CD8-positive, alpha-beta memory T cell (primary cell): Measurements from ENCODE around the gene SLC10A3. TPM values are rescaled to one million over a fixed set of nuclear protein-coding genes. Genes with fewer than 3 reads are reported as not detected.
"Not testable (repeated sequence)": the region's sequence is repeated elsewhere in the genome, so short reads cannot be mapped to it uniquely, and the experiment has no call there.

Experiments
- CTCF ChIA-PET: fragments of 350-600 bp; sonication (Branson Sonifier 250); formaldehyde crosslinking; loops from one replicate; lab custom pipeline; 2021; ENCODE audit warnings: antibody characterized with exemption; lab: Charles Lee
- POLR2A ChIA-PET: fragments of 350-600 bp; sonication (Branson Sonifier 250); formaldehyde crosslinking; loops from one replicate; lab custom pipeline; 2021; ENCODE audit warnings: antibody characterized with exemption; lab: Charles Lee
- DNase-seq, 5 donors: peaks; one replicate each; pipeline versions ENCODE4 v3.0.0 to v3.0.0-alpha.2; 2020 to 2022; ENCODE audit warnings: mixed read lengths in 1 of 5
- H3K27ac ChIP-seq: one replicate; pipeline ENCODE4 v1.7.0; 2013; ENCODE audit warnings: low read depth, mild to moderate bottlenecking, low read length, moderate library complexity
- H3K27me3 ChIP-seq: 2 replicates; pipeline ENCODE4 v1.7.0; 2013; ENCODE audit warnings: low read length, mild to moderate bottlenecking; ENCODE audit not compliant: insufficient read depth, poor library complexity, severe bottlenecking
- H3K36me3 ChIP-seq: 2 replicates; pipeline ENCODE4 v1.7.0; 2013; ENCODE audit warnings: mild to moderate bottlenecking, low read length, moderate library complexity; ENCODE audit not compliant: insufficient read depth
- H3K4me1 ChIP-seq: 2 replicates; pipeline ENCODE4 v1.7.0; 2013; ENCODE audit warnings: mild to moderate bottlenecking, low read length, moderate library complexity; ENCODE audit not compliant: insufficient read depth
- H3K4me3 ChIP-seq: 2 replicates; pipeline ENCODE4 v1.7.0; 2013; ENCODE audit warnings: mild to moderate bottlenecking, low read length
- H3K9me3 ChIP-seq: 2 replicates; pipeline ENCODE4 v1.7.0; 2013; ENCODE audit warnings: mild to moderate bottlenecking, low read length
- H3K27ac Mint-ChIP-seq, 8 donors: one replicate each; pipeline ENCODE4 v1.8.0; 2020 to 2021; ENCODE audit warnings: mixed read lengths in 8 of 8, mild to moderate bottlenecking in 6 of 8, inconsistent platforms in 3 of 8, moderate library complexity in 3 of 8
- H3K27me3 Mint-ChIP-seq, 2 donors: one replicate each; pipeline ENCODE4 v1.8.0; 2020 to 2021; ENCODE audit warnings: mixed read lengths in 2 of 2, mild to moderate bottlenecking in 1 of 2, moderate library complexity in 1 of 2
- H3K36me3 Mint-ChIP-seq, 3 donors: one replicate each; pipeline ENCODE4 v1.8.0; 2020 to 2021; ENCODE audit warnings: mixed read lengths in 3 of 3, inconsistent platforms in 1 of 3, mild to moderate bottlenecking in 1 of 3
- H3K4me1 Mint-ChIP-seq, 3 donors: one replicate each; pipeline ENCODE4 v1.8.0; 2020 to 2021; ENCODE audit warnings: mixed read lengths in 3 of 3, inconsistent platforms in 1 of 3, mild to moderate bottlenecking in 1 of 3
- H3K4me3 Mint-ChIP-seq, 7 donors: one replicate each; pipeline ENCODE4 v1.8.0; 2020 to 2021; ENCODE audit warnings: mixed read lengths in 7 of 7, mild to moderate bottlenecking in 6 of 7, moderate library complexity in 4 of 7, inconsistent platforms in 2 of 7
- H3K9me3 Mint-ChIP-seq, 5 donors: one replicate each; pipeline ENCODE4 v1.8.0; 2020 to 2022; ENCODE audit warnings: mixed read lengths in 5 of 5, mild to moderate bottlenecking in 3 of 5, moderate library complexity in 2 of 5, inconsistent platforms in 1 of 5
- polyA plus RNA-seq: library from polyadenylated mRNA; unstranded; fragments of 300-500 nt; fragmentation: Illumina TruSeq; gene quantifications from one replicate; pipeline ENCODE4 v1.2.3, GENCODE V29; 2021
- total RNA-seq, 2 experiments: library from RNA; stranded (reverse); gene quantifications; one replicate each; pipeline ENCODE4 v1.2.3, GENCODE V29; 2021

SLC10A3 gene
- total and polyA plus RNA-seq, 3 experiments from 2014 or later, result 40.8 to 81.0 (median 45.7) TPM

- Mint-ChIP-seq H3K9me3 (peaks cover 0 to 2% (median 0%) of the 10 kb centered on the region in 5 donors), H3K4me3 (no peak overlapping the region), H3K36me3 (peaks cover 6 to 32% (median 9%) of the 10 kb centered on the region in 3 donors), H3K27me3 (peaks cover 0 to 1% of the 10 kb centered on the region in 2 donors), H3K4me1 (peaks cover 12 to 16% (median 14%) of the 10 kb centered on the region in 3 donors), H3K27ac (no peak overlapping the region)
- Histone ChIP-seq H3K4me1 (peaks cover 10% of the 10 kb centered on the region), H3K27ac (no peak overlapping the region), H3K27me3 (no peaks in the 10 kb centered on the region), H3K9me3 (no peaks in the 10 kb centered on the region), H3K36me3 (peaks cover 4% of the 10 kb centered on the region), H3K4me3 (no peak overlapping the region)
- ChIA-PET POLR2A (no interaction called here), CTCF (no interaction called here)
- no peak for DNase-seq
Measured at GRCh38 chrX:154507673-154508383, 17.4 kb upstream of the SLC10A3 start.

- Mint-ChIP-seq H3K4me3 (no peak overlapping the region), H3K27me3 (peaks cover 0 to 1% of the 10 kb centered on the region in 2 donors), H3K4me1 (peaks cover 9 to 11% (median 10%) of the 10 kb centered on the region in 3 donors), H3K27ac (peak overlapping the region in 1 of 8 donors; percentile 85), H3K36me3 (peaks cover 6 to 32% (median 9%) of the 10 kb centered on the region in 3 donors), H3K9me3 (peaks cover 0 to 2% (median 0%) of the 10 kb centered on the region in 5 donors)
- H3K9me3 ChIP-seq, result no peaks in the 10 kb centered on the region
- peaks cover 8% of the 10 kb centered on the region for H3K4me1 ChIP-seq
- DNase-seq, result no peak
- POLR2A ChIA-PET, result no interaction called here
- H3K36me3 ChIP-seq, result peaks cover 4% of the 10 kb centered on the region
- H3K27ac ChIP-seq, result no peak overlapping the region
- no peak overlapping the region for H3K4me3 ChIP-seq
- CTCF ChIA-PET, result no interaction called here
- no peaks in the 10 kb centered on the region for H3K27me3 ChIP-seq
Measured at GRCh38 chrX:154506483-154507332, 16.3 kb upstream of the SLC10A3 start.

- POLR2A ChIA-PET, result no interaction called here
Measured at GRCh38 chrX:154505734-154506133, 15.3 kb upstream of the SLC10A3 start.

GRCh38 chrX:154502989-154503388 lies 12.6 kb upstream of the SLC10A3 start:
- H3K4me3 ChIP-seq, result no peak overlapping the region
- H3K4me3 Mint-ChIP-seq, result no peak overlapping the region
- ChIA-PET POLR2A (interaction anchor here (0.7 kb wide), 1 partner anchor 8 kb away, joined by 8 read pairs; no protein-coding TSS in a partner anchor), CTCF (no interaction called here)
- H3K36me3 Mint-ChIP-seq, result peaks cover 0 to 13% (median 0%) of the 10 kb centered on the region in 3 donors
- H3K4me1 ChIP-seq, result no peaks in the 10 kb centered on the region
- no peak overlapping the region for H3K27ac Mint-ChIP-seq
- H3K36me3 ChIP-seq, result peaks cover 4% of the 10 kb centered on the region
- peaks cover 0 to 1% of the 10 kb centered on the region in 2 donors for H3K27me3 Mint-ChIP-seq
- H3K27ac ChIP-seq, result no peak overlapping the region
- no peak for DNase-seq
- H3K4me1 Mint-ChIP-seq, result no peaks in the 10 kb centered on the region
- no peaks in the 10 kb centered on the region for H3K9me3 Mint-ChIP-seq
- no peaks in the 10 kb centered on the region for H3K27me3 ChIP-seq
- no peaks in the 10 kb centered on the region for H3K9me3 ChIP-seq

More at GRCh38 chrX:154505734-154506133, 15.3 kb upstream of the SLC10A3 start:
- Mint-ChIP-seq H3K4me1 (peaks cover under 1 to 1% (median under 1%) of the 10 kb centered on the region in 3 donors), H3K27me3 (peaks cover 0 to 1% of the 10 kb centered on the region in 2 donors), H3K4me3 (no peak overlapping the region), H3K36me3 (peaks cover 6 to 29% (median 7%) of the 10 kb centered on the region in 3 donors), H3K9me3 (peaks cover 0 to 2% (median 0%) of the 10 kb centered on the region in 5 donors), H3K27ac (no peak overlapping the region)
- Histone ChIP-seq H3K4me3 (no peak overlapping the region), H3K27ac (no peak overlapping the region), H3K27me3 (no peaks in the 10 kb centered on the region), H3K9me3 (no peaks in the 10 kb centered on the region), H3K36me3 (peaks cover 4% of the 10 kb centered on the region), H3K4me1 (no peaks in the 10 kb centered on the region)
- DNase-seq, result no peak
- CTCF ChIA-PET, result no interaction called here

- no peaks in the 10 kb centered on the region for H3K9me3 Mint-ChIP-seq
- Histone ChIP-seq H3K4me1 (no peaks in the 10 kb centered on the region), H3K4me3 (no peak overlapping the region), H3K9me3 (no peaks in the 10 kb centered on the region), H3K27ac (no peak overlapping the region), H3K36me3 (peaks cover 4% of the 10 kb centered on the region), H3K27me3 (no peaks in the 10 kb centered on the region)
- POLR2A ChIA-PET, result interaction anchor here (0.7 kb wide), 1 partner anchor 9 kb away, joined by 8 read pairs; no protein-coding TSS in a partner anchor
- H3K4me3 Mint-ChIP-seq, result no peak overlapping the region
- no peaks in the 10 kb centered on the region for H3K4me1 Mint-ChIP-seq
- H3K27ac Mint-ChIP-seq, result no peak overlapping the region
- peaks cover 0 to 13% (median 0%) of the 10 kb centered on the region in 3 donors for H3K36me3 Mint-ChIP-seq
- DNase-seq, result no peak
- H3K27me3 Mint-ChIP-seq, result peaks cover 0 to 1% of the 10 kb centered on the region in 2 donors
- CTCF ChIA-PET, result no interaction called here
Measured at GRCh38 chrX:154502098-154502497, 11.7 kb upstream of the SLC10A3 start.

GRCh38 chrX:154501423-154501822 lies 11.0 kb upstream of the SLC10A3 start:
- H3K27me3 Mint-ChIP-seq, CTCF ChIA-PET, H3K9me3 Mint-ChIP-seq, H3K36me3 ChIP-seq, H3K27ac Mint-ChIP-seq, H3K36me3 Mint-ChIP-seq, DNase-seq, H3K4me3 Mint-ChIP-seq, H3K27me3 ChIP-seq, H3K4me1 Mint-ChIP-seq, H3K4me1 ChIP-seq, H3K27ac ChIP-seq, POLR2A ChIA-PET, H3K9me3 ChIP-seq, H3K4me3 ChIP-seq: not testable (repeated sequence)

GRCh38 chrX:154496591-154497137 lies 6.2 kb upstream of the SLC10A3 start:
- H3K36me3 ChIP-seq, DNase-seq: not testable (repeated sequence)
- POLR2A ChIA-PET, result interaction anchor here (0.6 to 0.7 kb wide), 2 partner anchors 11 to 28 kb away, joined by 3 read pairs; no protein-coding TSS in a partner anchor

More at GRCh38 chrX:154496591-154497137, 6.2 kb upstream of the SLC10A3 start:
- H3K4me3 Mint-ChIP-seq, H3K4me1 ChIP-seq, CTCF ChIA-PET, H3K4me1 Mint-ChIP-seq, H3K36me3 Mint-ChIP-seq, H3K9me3 Mint-ChIP-seq, H3K27me3 Mint-ChIP-seq, H3K4me3 ChIP-seq, H3K27me3 ChIP-seq, H3K9me3 ChIP-seq, H3K27ac ChIP-seq: not testable (repeated sequence)
- H3K27ac Mint-ChIP-seq, result peak overlapping the region in 1 of 8 donors; percentile 60
